GM23248 (cell line): ENCODE measurements around the gene HIVEP3.

Experiments used
- EZH2 ChIP-seq: fragments of 200-600 bp; sonication (generic); IDR thresholded peaks from 2 replicates; pipeline ENCODE4 v1.6.1; 2018; ENCODE audit warnings: antibody characterized with exemption, mild to moderate bottlenecking; ENCODE audit not compliant: insufficient read depth, poor library complexity, severe bottlenecking
- EZH2phosphoT487 ChIP-seq: fragments of 200-600 bp; sonication (generic); IDR thresholded peaks from 2 replicates; pipeline ENCODE4 v1.6.1; 2018; ENCODE audit warnings: antibody characterized with exemption, moderate library complexity, mild to moderate bottlenecking, low read depth; ENCODE audit not compliant: insufficient read depth

- TF ChIP-seq EZH2 (no peak), EZH2phosphoT487 (no peak)
Measured at GRCh38 chr1:41689558-41689981, 229.2 kb downstream of the HIVEP3 start.
